SK-N-MC (cell line): ENCODE results near the gene DUSP5.
"Not testable (repeated sequence)": the region's sequence is repeated elsewhere in the genome, so short reads cannot be mapped to it uniquely, and the experiment has no call there.

Experiments used
- DNase-seq: peaks from one replicate; pipeline ENCODE4 v3.0.0-alpha.2; 2011; ENCODE audit warnings: low read depth, low spot score
- H3K27ac ChIP-seq: fragments of 200-600 bp; sonication (generic); 2 replicates; pipeline ENCODE4 v1.5.1; 2016; ENCODE audit warnings: mixed run types
- H3K36me3 ChIP-seq: fragments of 200-600 bp; sonication (generic); 2 replicates; pipeline ENCODE4 v1.6.1; 2017; ENCODE audit warnings: antibody characterized with exemption, low read length, mixed read lengths; ENCODE audit not compliant: insufficient read depth
- H3K4me3 ChIP-seq: fragments of 200-600 bp; sonication (generic); 2 replicates; pipeline ENCODE4 v1.5.1; 2016
- H3K9ac ChIP-seq: fragments of 200-600 bp; sonication (generic); 2 replicates; pipeline ENCODE4 v1.8.0; 2017; ENCODE audit warnings: mixed run types, mixed read lengths; ENCODE audit not compliant: insufficient read length
- H3K9me3 ChIP-seq: fragments of 200-600 bp; sonication (generic); 2 replicates; pipeline ENCODE4 v1.6.1; 2017; ENCODE audit warnings: low read depth, mild to moderate bottlenecking, antibody characterized with exemption, low read length, moderate library complexity, mixed read lengths
- EZH2 ChIP-seq: fragments of 200-600 bp; sonication (generic); IDR thresholded peaks from one replicate; pipeline ENCODE4 v1.6.1; 2017; ENCODE audit warnings: antibody characterized with exemption
- FOXP2 ChIP-seq: optimal IDR thresholded peaks from 2 replicates; pipeline ENCODE3; 2011; ENCODE audit warnings: mild to moderate bottlenecking, moderate library complexity; ENCODE audit not compliant: insufficient read depth; ENCODE audit errors: extremely low read length, control extremely low read depth
- POLR2AphosphoS5 ChIP-seq: IDR thresholded peaks from 2 replicates; pipeline ENCODE4 v1.6.1; 2012; ENCODE audit warnings: mild to moderate bottlenecking, low read depth, low read length, borderline replicate concordance

DUSP5 gene

DNA sequence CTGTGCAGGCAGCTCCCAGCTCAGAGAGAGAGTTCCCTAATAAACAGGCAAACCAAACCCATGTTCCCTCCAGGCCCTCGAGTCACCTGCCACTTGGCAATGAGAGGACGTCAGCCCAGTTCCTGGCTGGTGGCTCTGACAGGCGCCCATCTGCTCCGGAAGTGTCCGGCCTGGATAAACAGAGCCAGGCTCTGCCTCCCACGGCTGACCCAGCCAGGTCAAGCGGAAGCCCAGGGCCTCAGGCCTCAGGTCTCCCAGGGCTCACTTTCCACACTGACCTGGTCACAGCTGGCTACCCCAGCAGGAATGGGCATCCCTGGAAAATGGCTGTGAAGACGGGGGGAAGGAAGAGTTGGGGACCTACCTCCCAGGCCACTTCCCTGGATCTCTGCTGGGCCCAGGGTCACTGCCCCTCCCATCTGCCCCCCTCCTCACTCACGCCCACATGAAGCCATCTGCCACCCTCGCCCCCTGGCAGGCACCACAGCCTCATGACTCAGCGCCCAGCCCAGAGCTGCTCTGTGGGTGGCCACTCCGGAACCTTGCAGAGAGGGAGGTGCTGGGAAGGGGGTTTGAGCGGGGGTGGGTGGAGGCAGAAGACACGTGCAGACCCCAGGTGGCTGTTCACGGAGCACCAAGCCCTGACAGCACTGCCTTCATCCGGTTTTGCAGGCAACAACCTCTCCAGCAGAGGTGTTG lies 37.4 kb upstream of the DUSP5 start:
- Histone ChIP-seq H3K4me3 (no peak overlapping the region), H3K9ac (no peak overlapping the region), H3K27ac (no peak overlapping the region), H3K9me3 (no peaks in the 10 kb centered on the region), H3K36me3 (no peaks in the 10 kb centered on the region)
- TF ChIP-seq EZH2: no peak
- TF ChIP-seq POLR2AphosphoS5: no peak
- no peak for TF ChIP-seq FOXP2
- no peak for DNase-seq

DNA sequence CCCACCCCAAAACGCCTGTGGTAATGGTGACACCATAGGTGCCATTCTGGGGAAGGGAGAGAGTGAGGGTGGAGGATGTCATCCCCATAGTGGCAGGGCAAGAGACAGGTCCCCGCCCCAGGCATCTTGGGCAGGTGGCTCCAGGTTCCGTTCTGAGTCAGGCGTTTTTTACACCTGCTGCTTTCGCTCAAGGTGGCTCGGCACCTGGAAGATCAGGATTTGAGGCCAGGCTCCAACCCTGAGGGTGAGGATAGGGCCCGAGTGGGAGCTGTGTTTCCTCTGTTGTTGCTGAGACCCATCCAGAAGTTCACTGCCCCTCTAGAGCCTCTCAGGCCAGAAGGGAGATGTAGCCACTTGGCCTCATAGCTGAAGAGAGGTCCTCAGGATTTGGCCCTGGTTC lies 36.6 kb upstream of the DUSP5 start:
- TF ChIP-seq FOXP2: no peak
- no peak for TF ChIP-seq POLR2AphosphoS5
- TF ChIP-seq EZH2: no peak
- no peak overlapping the region for H3K4me3 ChIP-seq
- H3K9ac ChIP-seq: no peak overlapping the region
- H3K27ac ChIP-seq: no peak overlapping the region
- DNase-seq: no peak
- H3K36me3 ChIP-seq: no peaks in the 10 kb centered on the region
- H3K9me3 ChIP-seq: no peaks in the 10 kb centered on the region

DNA sequence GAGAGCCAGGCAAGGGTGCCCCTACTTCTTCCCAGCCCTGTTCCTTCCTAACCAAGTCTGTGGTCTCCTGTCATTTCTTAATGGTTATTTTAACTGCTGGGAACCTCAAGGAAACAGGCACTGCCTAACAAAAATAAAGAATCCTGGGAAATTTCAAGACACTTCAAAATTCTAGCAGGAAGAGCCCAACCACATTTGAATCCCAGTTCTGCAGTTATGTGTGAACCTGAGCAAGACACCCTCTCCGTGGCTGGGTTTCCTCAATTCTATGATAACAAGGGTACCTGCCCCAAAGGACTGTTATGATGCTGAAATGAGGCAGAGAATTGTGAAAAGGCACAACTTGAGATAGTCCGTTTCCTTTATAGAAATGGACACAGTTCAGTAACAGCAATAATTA lies 36.2 kb upstream of the DUSP5 start:
- no peak overlapping the region for H3K4me3 ChIP-seq
- H3K27ac ChIP-seq: no peak overlapping the region
- no peak overlapping the region for H3K9ac ChIP-seq
- H3K9me3 ChIP-seq: no peaks in the 10 kb centered on the region
- no peak for DNase-seq
- no peaks in the 10 kb centered on the region for H3K36me3 ChIP-seq
- TF ChIP-seq POLR2AphosphoS5 (no peak), EZH2 (no peak), FOXP2 (no peak)

DNA sequence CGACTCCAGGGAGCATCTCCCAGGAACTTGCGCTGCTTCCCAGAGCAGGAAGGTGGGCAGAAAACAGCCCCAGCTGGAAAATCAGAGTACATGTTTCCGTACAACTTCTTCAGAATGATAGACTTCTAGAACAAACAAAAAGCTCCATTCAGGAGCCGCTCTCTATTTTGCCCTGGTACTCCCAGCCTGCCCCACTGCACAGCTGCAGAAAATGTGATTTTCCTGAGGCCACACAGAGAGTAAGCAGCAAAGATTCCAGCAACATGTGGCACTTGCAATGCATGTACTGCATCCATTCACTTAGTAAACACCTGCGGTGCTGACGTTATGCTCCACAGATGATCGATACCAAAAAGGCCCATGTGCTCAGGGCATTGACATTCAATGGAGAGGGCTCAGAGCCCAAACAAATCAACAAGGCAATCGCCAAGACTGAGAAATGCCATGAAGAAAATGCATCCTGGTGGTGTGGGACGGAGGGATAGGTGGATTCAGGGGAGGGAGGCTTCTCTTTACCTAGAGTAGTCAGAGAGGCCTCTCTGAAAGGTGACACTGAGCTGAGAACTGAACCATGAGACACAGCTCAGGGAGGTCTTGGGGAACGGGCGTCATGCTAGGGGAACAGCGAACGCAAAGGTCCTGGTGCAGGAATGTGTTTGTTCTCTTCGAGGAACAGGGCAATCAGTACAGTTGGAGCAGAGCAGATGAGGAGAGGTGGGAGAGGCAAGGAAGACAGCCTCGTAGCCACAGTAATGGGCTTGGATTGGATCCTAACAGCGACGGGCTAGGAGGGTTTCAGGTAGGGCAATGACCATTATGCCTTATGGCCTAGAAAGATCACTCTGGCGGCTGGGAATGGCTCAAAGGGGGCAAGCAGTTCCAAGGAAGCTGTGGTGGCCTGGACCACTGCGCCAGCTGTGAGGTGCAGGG lies 35.3 kb upstream of the DUSP5 start:
- DNase-seq: no peak
- TF ChIP-seq FOXP2 (no peak), EZH2 (no peak)
- Histone ChIP-seq H3K36me3 (no peaks in the 10 kb centered on the region), H3K4me3 (no peak overlapping the region), H3K27ac (no peak overlapping the region), H3K9ac (no peak overlapping the region), H3K9me3 (no peaks in the 10 kb centered on the region)

DNA sequence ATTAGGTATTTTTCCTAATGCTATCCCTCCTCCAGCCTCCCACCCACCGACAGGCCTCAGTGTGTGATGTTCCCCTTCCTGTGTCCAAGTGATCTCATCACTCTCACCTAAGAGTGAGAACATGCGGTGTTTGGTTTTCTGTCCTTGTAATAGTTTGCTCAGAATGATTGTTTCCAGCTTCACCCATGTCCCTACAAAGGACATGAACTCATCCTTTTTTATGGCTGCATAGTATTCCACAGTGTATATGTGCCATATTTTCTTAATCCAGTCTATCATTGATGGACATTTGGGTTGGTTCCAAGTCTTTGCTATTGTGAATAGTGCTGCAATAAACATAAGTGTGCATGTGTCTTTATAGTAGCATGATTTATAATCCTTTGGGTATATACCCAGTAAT lies 29.4 kb upstream of the DUSP5 start:
- not testable (repeated sequence) for H3K9ac ChIP-seq, DNase-seq, H3K4me3 ChIP-seq, H3K36me3 ChIP-seq, H3K27ac ChIP-seq, H3K9me3 ChIP-seq

DNA sequence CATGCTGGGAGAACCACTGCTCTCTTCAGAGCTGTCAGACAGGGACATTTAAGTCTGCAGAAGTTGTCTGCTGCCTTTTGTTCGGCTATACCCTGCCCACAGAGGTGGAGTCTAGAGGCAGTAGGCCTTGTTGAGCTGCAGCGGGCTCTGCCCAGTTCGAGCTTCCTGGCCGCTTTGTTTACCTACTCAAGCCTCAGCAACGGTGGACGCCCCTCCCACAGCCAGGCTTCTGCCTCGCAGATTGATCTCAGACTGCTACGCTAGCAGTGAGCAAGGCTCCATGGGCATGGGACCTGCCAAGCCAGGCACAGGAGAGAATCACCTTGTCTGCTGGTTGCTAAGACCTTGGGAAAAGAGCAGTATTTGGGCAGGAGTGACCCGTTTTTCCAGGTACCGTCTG lies 27.2 kb upstream of the DUSP5 start:
- not testable (repeated sequence) for H3K9me3 ChIP-seq, H3K9ac ChIP-seq, H3K36me3 ChIP-seq, H3K27ac ChIP-seq, DNase-seq, H3K4me3 ChIP-seq

DNA sequence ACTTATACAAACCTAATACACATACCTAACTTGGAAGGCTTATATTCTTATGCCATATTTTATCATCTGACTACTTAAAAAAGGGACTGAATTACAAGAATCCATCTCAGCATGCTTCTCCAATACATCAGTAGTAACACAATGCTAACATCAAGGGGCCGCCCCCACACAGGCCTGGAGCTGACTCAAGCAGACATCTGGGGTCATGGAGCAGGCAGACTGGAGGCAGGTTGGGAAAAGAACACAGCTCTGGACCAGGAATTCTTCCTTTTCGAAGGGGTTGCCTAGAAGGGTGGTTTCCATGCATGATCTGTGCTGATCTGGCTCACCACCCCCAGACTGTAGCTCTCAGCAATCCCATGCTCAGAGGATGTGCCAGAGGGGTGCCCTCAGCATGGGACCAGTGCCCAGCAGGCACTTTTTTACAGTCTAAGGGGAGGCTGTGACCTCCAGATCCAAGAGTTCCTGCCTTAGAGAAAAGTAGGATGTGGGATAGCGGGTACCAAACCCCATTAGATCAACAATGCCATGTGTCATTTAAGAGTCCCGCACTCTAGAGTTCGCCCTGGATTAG lies 26.1 kb upstream of the DUSP5 start:
- Histone ChIP-seq H3K9ac (no peak overlapping the region), H3K36me3 (no peaks in the 10 kb centered on the region), H3K9me3 (no peaks in the 10 kb centered on the region), H3K4me3 (no peak overlapping the region), H3K27ac (no peak overlapping the region)
- no peak for DNase-seq
- no peak for TF ChIP-seq POLR2AphosphoS5
- no peak for TF ChIP-seq EZH2
- no peak for TF ChIP-seq FOXP2

DNA sequence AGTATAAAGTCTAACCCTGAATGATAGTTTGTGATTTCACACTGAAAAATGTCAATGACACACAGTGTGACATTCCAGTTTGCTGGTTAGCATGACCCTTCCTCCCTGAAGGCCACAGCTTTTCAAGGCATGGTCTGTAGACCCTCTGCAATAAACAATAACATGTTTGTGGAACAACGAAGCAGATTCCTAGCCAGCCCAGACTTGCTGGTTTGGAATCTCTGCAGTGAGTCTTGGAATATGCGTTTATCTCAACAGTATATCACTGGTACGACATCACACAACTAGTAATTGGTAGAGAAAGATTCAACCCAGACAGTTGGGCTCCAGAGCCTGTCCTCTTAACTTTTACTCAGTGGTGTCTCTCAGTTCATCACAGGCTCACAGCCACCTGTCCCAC lies 23.7 kb upstream of the DUSP5 start:
- no peaks in the 10 kb centered on the region for H3K9me3 ChIP-seq
- H3K4me3 ChIP-seq: no peak overlapping the region
- no peak overlapping the region for H3K9ac ChIP-seq
- H3K36me3 ChIP-seq: no peaks in the 10 kb centered on the region
- no peak for DNase-seq
- TF ChIP-seq POLR2AphosphoS5: no peak
- TF ChIP-seq FOXP2: no peak
- TF ChIP-seq EZH2: no peak
- H3K27ac ChIP-seq: no peak overlapping the region

DNA sequence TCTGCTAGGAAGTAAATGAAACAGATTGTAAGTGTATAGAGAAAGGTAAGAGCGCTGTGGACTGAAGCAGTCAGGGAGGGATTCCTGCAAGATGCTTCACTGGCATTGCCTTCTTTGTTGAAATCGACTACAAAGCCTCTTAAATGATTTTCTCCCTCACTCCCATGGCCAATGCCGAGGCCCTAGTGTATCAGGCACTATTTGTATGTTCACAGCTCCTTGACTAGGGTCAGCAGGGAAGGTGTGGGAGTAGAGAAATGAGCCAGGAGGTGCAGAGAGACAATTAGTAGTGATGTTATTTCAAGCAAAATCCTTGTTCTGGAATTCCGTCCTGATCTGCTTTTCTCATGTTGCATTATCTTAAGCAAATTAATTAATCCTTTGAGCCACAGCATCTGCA lies 22.9 kb upstream of the DUSP5 start:
- H3K4me3 ChIP-seq: no peak overlapping the region
- no peak for TF ChIP-seq POLR2AphosphoS5
- no peak for TF ChIP-seq EZH2
- TF ChIP-seq FOXP2: no peak
- no peak overlapping the region for H3K27ac ChIP-seq
- H3K36me3 ChIP-seq: no peaks in the 10 kb centered on the region
- no peak for DNase-seq
- no peak overlapping the region for H3K9ac ChIP-seq
- H3K9me3 ChIP-seq: no peaks in the 10 kb centered on the region
